Body of pancreas (tissue), 4 donors: ENCODE results near the gene PDGFA. TPM values are rescaled to one million over a fixed set of nuclear protein-coding genes. Genes with fewer than 3 reads are reported as not detected.

Experiments
- ATAC-seq: fragments of 150-250 bp; one replicate; pipeline ENCODE4 v1.9.1; 2016
- DNase-seq, 4 donors: peaks; one replicate each; pipeline ENCODE4 v3.0.0-alpha.2; 2019
- H3K27ac ChIP-seq, 4 donors: fragments of 200-600 bp; sonication (generic); 1 replicate in 3 of 4; 2 replicates in 1 of 4; pipeline versions ENCODE4 v1.5.1 to v1.6.1; 2016 to 2019; ENCODE audit warnings: mild to moderate bottlenecking in 1 of 4, mixed read lengths in 1 of 4, moderate library complexity in 1 of 4
- H3K27me3 ChIP-seq, 2 donors: fragments of 200-600 bp; sonication (generic); one replicate each; pipeline ENCODE4 v1.6.0; 2016; ENCODE audit warnings: mild to moderate bottlenecking in 1 of 2
- H3K36me3 ChIP-seq, 2 donors: fragments of 200-600 bp; sonication (generic); replicated peaks in 1 of 2; 2 replicates each; pipeline ENCODE4 v1.5.1; 2016; ENCODE audit warnings: low read depth in 2 of 2; ENCODE audit not compliant: insufficient read depth in 1 of 2
- H3K4me1 ChIP-seq: fragments of 200-600 bp; sonication (generic); one replicate; pipeline ENCODE4 v1.6.0; 2016
- H3K4me3 ChIP-seq, 2 donors: fragments of 200-600 bp; sonication (generic); 1 replicate in 1 of 2; 2 replicates in 1 of 2; pipeline ENCODE4 v1.5.1; 2016 to 2019
- H3K9me3 ChIP-seq, 3 donors: fragments of 200-600 bp; sonication (generic); 1 replicate in 2 of 3; 2 replicates in 1 of 3; pipeline ENCODE4 v1.5.1; 2016
- POLR2A ChIP-seq, 3 donors: fragments of 450-650 bp; IDR thresholded peaks; one replicate each; pipeline ENCODE4 v1.6.1; 2016; ENCODE audit warnings: antibody characterized with exemption in 3 of 3, mild to moderate bottlenecking in 2 of 3
- WGBS, 2 donors: methylation state at CpG; one replicate each; pipeline ENCODE4 v1.1.5; 2017; 5-methylcytosine and 5-hydroxymethylcytosine counted together
- intact Hi-C: fragments of 100-400 bp; cut with DNase I; formaldehyde crosslinking; loops from one replicate; pipeline ENCODE4 v1.15.1; 2023
- total RNA-seq, 2 donors: library from RNA; depleted of rRNA; stranded (reverse); fragments of >200 nt; gene quantifications; one replicate each; pipeline ENCODE4 v1.1.0, GENCODE V29; 2016
- TF ChIP-seq, protein P1 (sequence below), 7 experiments: fragments of 450-650 bp in 4 of 7; fragments of 200-600 bp in 3 of 7; sonication (generic) in 3 of 7; IDR thresholded peaks; one replicate each; pipeline ENCODE4 v1.5.1; 2016 to 2019; ENCODE audit warnings: antibody characterized with exemption in 7 of 7

The PDGFA gene
- total RNA-seq, 2 donors from 2014 or later: 58.6 to 59.3 TPM

DNA sequence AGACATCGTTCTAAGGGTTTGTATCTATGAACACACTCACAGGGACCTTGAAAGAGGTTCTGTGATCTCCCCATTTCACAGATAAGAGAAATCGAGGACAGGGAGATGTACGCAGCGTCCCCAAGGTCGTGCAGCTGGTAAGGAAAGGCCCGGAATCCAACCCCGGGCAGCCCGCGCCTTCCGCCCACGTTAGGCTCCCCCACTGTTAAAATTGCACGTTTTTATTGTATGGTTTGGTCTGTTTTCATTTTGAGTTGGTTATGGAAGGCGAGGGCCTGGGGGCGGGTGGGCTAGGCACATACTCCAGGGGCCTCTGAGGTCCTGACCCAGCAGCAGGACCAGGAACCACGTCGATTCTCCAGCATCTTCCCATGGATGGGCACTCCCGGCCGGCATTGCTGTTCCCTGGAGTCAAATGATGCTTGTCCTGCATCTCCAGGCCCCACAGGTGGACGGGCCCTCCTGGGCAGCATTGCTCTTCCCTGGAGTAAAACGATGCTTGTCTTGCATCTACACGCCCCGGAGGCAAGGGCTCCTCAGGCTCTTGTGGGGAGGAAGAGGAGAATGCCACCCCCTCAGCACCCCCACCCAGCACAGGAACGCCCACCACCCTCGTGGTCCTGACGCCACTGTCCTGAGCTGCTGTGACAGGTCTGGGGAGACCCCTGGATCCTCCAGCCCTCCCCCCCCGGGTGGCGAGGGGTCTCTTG lies 65.9 kb downstream of the PDGFA start:
- WGBS, 2 donors: 79 to 83% methylated on average over 18 to 26 of the region's 27 CpGs
- Histone ChIP-seq H3K4me1 (peaks cover 9% of the 10 kb centered on the region), H3K9me3 (no peaks in the 10 kb centered on the region), H3K27ac (no peak overlapping the region), H3K36me3 (no peaks in the 10 kb centered on the region), H3K4me3 (no peak overlapping the region), H3K27me3 (no peaks in the 10 kb centered on the region)
- intact Hi-C loops: no loop called here
- DNase-seq (no peak), ATAC-seq (no peak)
- TF ChIP-seq, protein P1, sequence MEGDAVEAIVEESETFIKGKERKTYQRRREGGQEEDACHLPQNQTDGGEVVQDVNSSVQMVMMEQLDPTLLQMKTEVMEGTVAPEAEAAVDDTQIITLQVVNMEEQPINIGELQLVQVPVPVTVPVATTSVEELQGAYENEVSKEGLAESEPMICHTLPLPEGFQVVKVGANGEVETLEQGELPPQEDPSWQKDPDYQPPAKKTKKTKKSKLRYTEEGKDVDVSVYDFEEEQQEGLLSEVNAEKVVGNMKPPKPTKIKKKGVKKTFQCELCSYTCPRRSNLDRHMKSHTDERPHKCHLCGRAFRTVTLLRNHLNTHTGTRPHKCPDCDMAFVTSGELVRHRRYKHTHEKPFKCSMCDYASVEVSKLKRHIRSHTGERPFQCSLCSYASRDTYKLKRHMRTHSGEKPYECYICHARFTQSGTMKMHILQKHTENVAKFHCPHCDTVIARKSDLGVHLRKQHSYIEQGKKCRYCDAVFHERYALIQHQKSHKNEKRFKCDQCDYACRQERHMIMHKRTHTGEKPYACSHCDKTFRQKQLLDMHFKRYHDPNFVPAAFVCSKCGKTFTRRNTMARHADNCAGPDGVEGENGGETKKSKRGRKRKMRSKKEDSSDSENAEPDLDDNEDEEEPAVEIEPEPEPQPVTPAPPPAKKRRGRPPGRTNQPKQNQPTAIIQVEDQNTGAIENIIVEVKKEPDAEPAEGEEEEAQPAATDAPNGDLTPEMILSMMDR (IDR thresholded peaks at IDR 0.05): no peak
- TF ChIP-seq POLR2A (IDR thresholded peaks at IDR 0.05): no peak

DNA sequence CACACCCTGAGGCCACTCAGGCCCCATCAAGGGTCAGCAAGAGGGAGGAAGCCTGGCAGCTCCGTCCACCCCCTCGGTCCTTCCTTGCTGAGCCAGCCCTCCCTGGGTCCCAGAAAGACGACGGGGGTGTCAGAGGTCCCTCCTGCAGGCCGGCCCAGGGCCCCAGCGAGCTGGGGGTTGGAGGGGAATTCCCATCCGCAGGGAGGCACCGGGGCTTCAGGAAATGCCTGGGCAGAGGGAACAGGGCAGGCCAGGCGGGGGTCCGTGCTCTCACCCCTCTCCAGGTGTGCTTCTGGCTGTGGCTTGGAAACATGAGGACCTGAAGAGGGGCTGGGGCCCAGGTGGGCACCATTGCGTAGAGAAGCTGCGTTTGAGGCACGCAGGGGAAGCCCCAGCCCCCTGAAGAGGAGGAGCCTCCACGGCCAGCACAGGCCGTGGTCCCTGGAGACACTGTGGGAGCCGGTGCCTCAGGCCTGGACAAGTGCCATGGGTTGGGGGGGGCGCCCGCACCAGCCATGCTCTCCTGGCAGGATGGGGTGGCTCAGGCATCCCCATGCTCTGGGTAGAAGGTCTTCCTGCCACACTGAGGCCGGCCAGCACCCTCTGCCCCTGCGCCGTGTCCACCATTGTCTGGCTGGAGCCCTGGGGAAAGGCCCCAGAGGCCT lies 66.7 kb downstream of the PDGFA start:
- TF ChIP-seq, protein P1 (IDR thresholded peaks at IDR 0.05): no peak
- no peak for TF ChIP-seq POLR2A (IDR thresholded peaks at IDR 0.05)
- intact Hi-C loops: no loop called here
- no peaks in the 10 kb centered on the region for H3K9me3 ChIP-seq
- H3K4me1 ChIP-seq: peaks cover 9% of the 10 kb centered on the region
- H3K36me3 ChIP-seq: no peaks in the 10 kb centered on the region
- no peaks in the 10 kb centered on the region for H3K27me3 ChIP-seq
- no peak for ATAC-seq
- no peak for DNase-seq
- H3K4me3 ChIP-seq: no peak overlapping the region
- no peak overlapping the region for H3K27ac ChIP-seq
- 60 to 68% methylated on average over 11 to 20 of the region's 21 CpGs for WGBS, 2 donors

DNA sequence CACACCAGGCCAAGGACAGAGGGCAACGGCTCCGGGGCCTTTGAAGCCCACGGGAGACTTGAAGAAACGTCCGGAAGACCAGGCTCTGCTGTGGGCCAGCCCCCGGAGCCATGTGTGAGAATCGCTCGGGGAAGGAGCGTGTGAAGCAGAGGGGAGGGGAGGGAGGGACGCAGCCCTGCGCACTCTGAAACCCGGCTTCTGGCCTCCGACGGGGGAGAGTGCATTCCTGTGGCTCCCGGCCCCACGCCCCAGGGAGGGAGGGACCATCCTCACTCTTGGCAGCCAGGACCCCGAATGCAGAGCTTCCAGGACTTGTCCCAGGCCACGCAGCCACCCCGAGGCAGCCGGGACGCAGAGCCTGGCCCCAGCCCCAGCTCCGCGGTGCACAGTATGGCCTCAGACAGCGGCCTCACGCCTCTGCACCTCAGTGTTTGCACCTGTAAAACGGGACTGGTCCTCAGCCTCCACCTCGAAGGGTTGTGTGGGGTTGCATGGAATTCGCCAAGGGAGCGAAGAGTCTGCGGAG lies 67.4 kb downstream of the PDGFA start:
- 48% methylated on average over 30 of the region's 30 CpGs; no CpG with 5 or more reads in 1 of the 2 donors for WGBS, 2 donors
- no peaks in the 10 kb centered on the region for H3K9me3 ChIP-seq
- ATAC-seq (peak; percentile 18), DNase-seq (no peak)
- H3K27me3 ChIP-seq: no peaks in the 10 kb centered on the region
- peaks cover 9% of the 10 kb centered on the region for H3K4me1 ChIP-seq
- TF ChIP-seq POLR2A (IDR thresholded peaks at IDR 0.05): no peak
- TF ChIP-seq, protein P1 (IDR thresholded peaks at IDR 0.05): no peak
- no peak overlapping the region for H3K27ac ChIP-seq
- intact Hi-C loops: no loop called here
- no peak overlapping the region for H3K4me3 ChIP-seq
- no peaks in the 10 kb centered on the region for H3K36me3 ChIP-seq

DNA sequence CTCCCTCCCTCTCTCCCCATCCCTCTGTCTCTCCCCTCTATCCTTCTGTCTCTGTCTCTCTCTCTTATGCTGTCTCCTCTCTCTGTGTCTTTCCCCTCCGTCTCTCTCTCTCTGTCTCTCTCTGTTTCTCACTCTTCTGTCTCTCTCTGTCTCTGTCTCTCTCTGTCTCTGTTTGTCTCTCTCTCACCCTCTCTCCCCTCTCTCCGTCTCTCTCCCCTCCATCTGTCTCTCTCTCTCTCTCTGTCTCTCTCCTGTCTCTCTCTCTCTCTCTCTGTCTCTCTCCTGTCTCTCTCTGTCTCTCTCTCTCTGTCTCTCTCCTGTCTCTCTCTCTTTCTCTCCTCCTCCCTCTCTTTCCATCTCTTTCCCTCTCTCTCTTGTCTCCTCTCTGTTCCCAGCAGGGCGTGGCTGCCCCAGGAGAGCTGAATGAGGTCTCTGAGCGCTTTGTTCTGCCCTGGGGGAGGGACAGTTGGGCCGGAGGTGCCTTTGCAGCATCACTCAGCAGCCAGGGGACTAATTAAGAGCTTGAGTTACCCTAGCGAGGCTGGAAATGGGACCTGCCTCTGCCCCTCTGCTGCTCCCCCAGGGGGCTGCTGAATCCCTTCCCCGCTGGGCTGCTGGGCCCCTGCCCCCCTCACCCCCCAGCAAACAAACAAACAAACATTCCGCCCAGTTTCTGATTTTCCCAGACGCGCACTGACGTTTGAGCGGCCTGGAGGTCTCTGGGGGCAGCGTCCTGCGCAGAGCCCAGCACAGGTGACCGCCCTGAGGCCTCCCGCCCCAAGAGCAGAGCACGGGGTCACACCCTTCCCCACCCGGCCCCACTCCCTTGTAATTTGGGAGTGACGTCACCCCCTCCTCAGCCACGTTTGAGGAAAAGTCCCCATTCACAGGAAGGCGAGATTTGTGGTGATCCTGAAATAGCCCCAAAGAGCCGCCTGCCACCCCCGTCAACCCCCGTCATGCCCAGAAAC lies 68.1 kb downstream of the PDGFA start:
- Histone ChIP-seq H3K27ac (no peak overlapping the region), H3K27me3 (no peaks in the 10 kb centered on the region), H3K36me3 (no peaks in the 10 kb centered on the region), H3K4me3 (no peak overlapping the region), H3K4me1 (peaks cover 9% of the 10 kb centered on the region), H3K9me3 (no peaks in the 10 kb centered on the region)
- WGBS, 2 donors: 65 to 69% methylated on average over 18 to 24 of the region's 24 CpGs
- intact Hi-C loops: no loop called here
- no peak for ATAC-seq
- TF ChIP-seq POLR2A (IDR thresholded peaks at IDR 0.05): no peak
- TF ChIP-seq, protein P1 (IDR thresholded peaks at IDR 0.05): no peak
- no peak for DNase-seq
